Endodermal cell (in vitro differentiated cells): Measurements from ENCODE around the gene TTC24. TPM values are rescaled to one million over a fixed set of nuclear protein-coding genes. Genes with fewer than 3 reads are reported as not detected.
A peak's percentile ranks its signal among the peaks of the same experiment; 100 is the strongest.

Experiments
- DNase-seq: peaks from one replicate; pipeline ENCODE4 v3.0.0-alpha.2; 2017
- H3K27ac ChIP-seq: 2 replicates; pipeline ENCODE4 v1.5.1; 2013; ENCODE audit warnings: mild to moderate bottlenecking, low read depth, low read length, moderate library complexity
- H3K27me3 ChIP-seq: 2 replicates; pipeline ENCODE4 v1.6.1; 2013; ENCODE audit warnings: mild to moderate bottlenecking, low read length, moderate library complexity; ENCODE audit not compliant: insufficient read depth, control insufficient read depth, poor library complexity, severe bottlenecking
- H3K36me3 ChIP-seq: 2 replicates; pipeline ENCODE4 v1.7.0; 2013; ENCODE audit warnings: mild to moderate bottlenecking, low read length, moderate library complexity; ENCODE audit not compliant: control insufficient read depth, insufficient read depth
- H3K4me1 ChIP-seq: one replicate; pipeline ENCODE4 v1.7.0; 2013; ENCODE audit warnings: low read length; ENCODE audit not compliant: control insufficient read depth, insufficient read depth
- H3K4me3 ChIP-seq: 2 replicates; pipeline ENCODE4 v1.5.1; 2013; ENCODE audit warnings: mild to moderate bottlenecking, low read length, moderate library complexity
- H3K9ac ChIP-seq: 2 replicates; pipeline ENCODE4 v1.6.1; 2013; ENCODE audit warnings: mild to moderate bottlenecking, low read length, moderate library complexity; ENCODE audit not compliant: poor library complexity, severe bottlenecking; ENCODE audit errors: extremely low read depth
- H3K9me3 ChIP-seq: 2 replicates; pipeline ENCODE4 v1.6.1; 2013; ENCODE audit warnings: mild to moderate bottlenecking, low read length, moderate library complexity; ENCODE audit not compliant: control insufficient read depth
- H3K27ac Mint-ChIP-seq: 2 replicates; pipeline ENCODE4 v1.8.0; 2020; ENCODE audit warnings: mixed read lengths
- H3K27me3 Mint-ChIP-seq: 2 replicates; pipeline ENCODE4 v1.8.0; 2021; ENCODE audit warnings: mild to moderate bottlenecking, mixed read lengths; ENCODE audit not compliant: insufficient read depth
- H3K36me3 Mint-ChIP-seq: 2 replicates; pipeline ENCODE4 v1.8.0; 2020; ENCODE audit warnings: low read depth, mixed read lengths
- H3K4me1 Mint-ChIP-seq: 2 replicates; pipeline ENCODE4 v1.8.0; 2020; ENCODE audit warnings: mixed read lengths
- H3K4me3 Mint-ChIP-seq: 2 replicates; pipeline ENCODE4 v1.8.0; 2020; ENCODE audit warnings: mild to moderate bottlenecking, moderate library complexity, mixed read lengths
- H3K9me3 Mint-ChIP-seq: 2 replicates; pipeline ENCODE4 v1.8.0; 2020; ENCODE audit warnings: mild to moderate bottlenecking, mixed read lengths
- whole genome bisulfite sequencing, 2 experiments: methylation state at CpG; one replicate each; pipeline versions ENCODE4 v1.1.5 to v1.1.7; 2013; ENCODE audit warnings: missing lambda C conversion rate in 2 of 2, mixed read lengths in 1 of 2; ENCODE audit not compliant: insufficient coverage in 1 of 2, insufficient read length in 1 of 2; 5-methylcytosine and 5-hydroxymethylcytosine counted together
- total RNA-seq, 2 donors: library from RNA; stranded (reverse); fragmentation: NEBNext Ultra II Directional in 1 of 2; extraction: Animal tissue kit (Norgen Biotek cat#: 25700) in 1 of 2; gene quantifications; 2 replicates in 1 of 2; 3 replicates in 1 of 2; pipeline ENCODE4 v1.2.1, GENCODE V29; 2021
- TF ChIP-seq, protein P1 (sequence below): fragments of 200-600 bp; sonication (generic); conservative IDR thresholded peaks from 2 replicates; pipeline ENCODE4 v1.5.0; 2021; ENCODE audit warnings: antibody characterized with exemption, mild to moderate bottlenecking

Gene TTC24
- total RNA-seq, 2 donors from 2014 or later: not detected

DNA sequence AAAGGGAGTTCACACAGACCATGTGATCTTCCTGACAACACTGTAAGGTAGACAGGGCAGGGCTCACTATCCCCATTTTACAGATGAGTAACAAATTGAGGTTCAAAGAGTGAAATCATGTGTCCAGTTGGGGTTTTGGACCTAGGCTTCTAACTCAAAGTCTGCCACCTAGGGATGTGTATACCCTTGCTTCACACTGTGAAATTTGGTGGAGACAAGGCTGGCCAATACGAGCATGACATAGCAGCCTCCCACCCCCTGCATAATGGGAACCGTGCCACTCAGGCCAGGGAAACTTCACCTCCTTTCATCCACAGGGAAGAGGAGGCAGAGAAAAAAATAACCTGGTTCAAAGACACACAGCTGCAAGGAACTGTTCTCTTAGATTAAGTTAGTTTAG, 14.0 kb upstream of the TTC24 start:
- Mint-ChIP-seq H3K27me3 (no peaks in the 10 kb centered on the region), H3K9me3 (no peaks in the 10 kb centered on the region), H3K27ac (no peak overlapping the region), H3K4me1 (peaks cover 2% of the 10 kb centered on the region), H3K4me3 (no peak overlapping the region), H3K36me3 (peaks cover 31% of the 10 kb centered on the region)
- no peak for DNase-seq
- no peak overlapping the region for H3K27ac ChIP-seq
- no peak overlapping the region for H3K4me3 ChIP-seq
- TF ChIP-seq, protein P1, sequence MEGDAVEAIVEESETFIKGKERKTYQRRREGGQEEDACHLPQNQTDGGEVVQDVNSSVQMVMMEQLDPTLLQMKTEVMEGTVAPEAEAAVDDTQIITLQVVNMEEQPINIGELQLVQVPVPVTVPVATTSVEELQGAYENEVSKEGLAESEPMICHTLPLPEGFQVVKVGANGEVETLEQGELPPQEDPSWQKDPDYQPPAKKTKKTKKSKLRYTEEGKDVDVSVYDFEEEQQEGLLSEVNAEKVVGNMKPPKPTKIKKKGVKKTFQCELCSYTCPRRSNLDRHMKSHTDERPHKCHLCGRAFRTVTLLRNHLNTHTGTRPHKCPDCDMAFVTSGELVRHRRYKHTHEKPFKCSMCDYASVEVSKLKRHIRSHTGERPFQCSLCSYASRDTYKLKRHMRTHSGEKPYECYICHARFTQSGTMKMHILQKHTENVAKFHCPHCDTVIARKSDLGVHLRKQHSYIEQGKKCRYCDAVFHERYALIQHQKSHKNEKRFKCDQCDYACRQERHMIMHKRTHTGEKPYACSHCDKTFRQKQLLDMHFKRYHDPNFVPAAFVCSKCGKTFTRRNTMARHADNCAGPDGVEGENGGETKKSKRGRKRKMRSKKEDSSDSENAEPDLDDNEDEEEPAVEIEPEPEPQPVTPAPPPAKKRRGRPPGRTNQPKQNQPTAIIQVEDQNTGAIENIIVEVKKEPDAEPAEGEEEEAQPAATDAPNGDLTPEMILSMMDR: no peak
- no peaks in the 10 kb centered on the region for H3K27me3 ChIP-seq
- no peaks in the 10 kb centered on the region for H3K9me3 ChIP-seq
- H3K36me3 ChIP-seq: peaks cover 63% of the 10 kb centered on the region
- H3K4me1 ChIP-seq: peaks cover 3% of the 10 kb centered on the region
- H3K9ac ChIP-seq: no peak overlapping the region
- WGBS, 2 experiments: 93% methylated on average over 2 of the region's 2 CpGs; no CpG with 5 or more reads in 1 of the 2 experiments

DNA sequence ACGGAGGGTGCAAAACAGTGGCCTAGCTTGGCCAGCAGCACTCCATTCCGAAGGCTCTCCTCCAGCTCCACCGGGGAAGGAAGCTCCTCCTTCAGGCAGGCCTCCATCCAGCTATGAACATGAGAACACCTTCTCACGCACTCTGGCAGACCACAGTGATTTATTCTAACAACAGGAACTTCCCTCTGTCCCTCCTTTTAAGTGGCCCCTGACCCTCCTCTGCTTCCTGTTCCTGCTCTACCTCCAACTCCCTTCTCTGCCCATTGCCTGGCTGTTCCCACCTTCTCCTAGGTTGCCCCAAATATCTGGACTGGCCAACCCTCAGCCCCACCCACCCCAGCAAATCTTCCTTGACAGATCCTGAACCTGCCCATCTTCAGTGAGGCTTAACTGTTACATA, 13.1 kb upstream of the TTC24 start:
- no peak overlapping the region for H3K4me3 Mint-ChIP-seq
- Histone ChIP-seq H3K27ac (no peak overlapping the region), H3K4me3 (no peak overlapping the region), H3K4me1 (no peaks in the 10 kb centered on the region), H3K9ac (no peak overlapping the region), H3K36me3 (peaks cover 58% of the 10 kb centered on the region), H3K27me3 (no peaks in the 10 kb centered on the region), H3K9me3 (no peaks in the 10 kb centered on the region)
- H3K9me3 Mint-ChIP-seq: no peaks in the 10 kb centered on the region
- peaks cover 27% of the 10 kb centered on the region for H3K36me3 Mint-ChIP-seq
- no peaks in the 10 kb centered on the region for H3K27me3 Mint-ChIP-seq
- no peak for DNase-seq
- H3K4me1 Mint-ChIP-seq: peaks cover 6% of the 10 kb centered on the region
- TF ChIP-seq, protein P1: no peak
- 92 to 98% methylated on average over 4 of the region's 4 CpGs for WGBS, 2 experiments
- no peak overlapping the region for H3K27ac Mint-ChIP-seq

DNA sequence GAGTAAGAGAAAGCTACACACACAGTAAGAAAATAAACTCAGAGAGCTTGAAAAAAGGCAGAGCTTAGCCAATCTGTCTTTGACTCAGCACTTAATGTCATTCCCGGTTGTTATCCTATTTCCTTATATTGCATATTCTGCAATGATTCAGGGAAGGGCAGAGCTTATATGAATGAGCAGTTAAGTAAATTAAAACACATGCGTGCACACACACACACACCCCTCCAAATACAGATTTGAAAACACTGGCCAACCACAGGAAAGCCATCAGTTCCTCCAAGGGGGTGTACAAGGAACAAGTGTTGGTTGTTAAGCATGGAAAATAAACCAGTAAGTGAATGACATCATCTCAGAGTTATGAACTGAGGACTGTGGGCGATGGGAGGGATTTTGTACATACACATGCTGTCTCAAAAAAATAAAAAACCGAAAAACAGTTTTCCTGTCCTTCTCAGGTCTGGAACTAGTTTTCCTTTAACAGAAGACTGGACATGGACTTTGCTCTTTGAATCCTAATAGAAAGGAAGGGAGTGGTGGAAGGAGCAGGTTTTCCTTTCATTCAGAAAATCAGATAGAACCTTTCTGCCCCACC, 8.2 kb upstream of the TTC24 start:
- TF ChIP-seq, protein P1: no peak
- H3K9ac ChIP-seq: peak overlapping the region; percentile 8
- peak overlapping the region; percentile 96 for H3K4me3 ChIP-seq
- H3K36me3 Mint-ChIP-seq: peaks cover 11% of the 10 kb centered on the region
- H3K27me3 ChIP-seq: no peaks in the 10 kb centered on the region
- no peak overlapping the region for H3K27ac ChIP-seq
- peaks cover 19% of the 10 kb centered on the region for H3K36me3 ChIP-seq
- H3K4me3 Mint-ChIP-seq: peak overlapping the region; percentile 91
- peaks cover 5% of the 10 kb centered on the region for H3K27me3 Mint-ChIP-seq
- DNase-seq: no peak
- H3K9me3 Mint-ChIP-seq: no peaks in the 10 kb centered on the region
- H3K9me3 ChIP-seq: no peaks in the 10 kb centered on the region
- WGBS, 2 experiments: 75 to 93% methylated on average over 2 to 4 of the region's 4 CpGs
- H3K4me1 Mint-ChIP-seq: peaks cover 13% of the 10 kb centered on the region
- no peaks in the 10 kb centered on the region for H3K4me1 ChIP-seq
- peak overlapping the region; percentile 79 for H3K27ac Mint-ChIP-seq
